Adrenal gland (tissue), 19 donors: ENCODE data around the gene HAVCR2. TPM values are rescaled to one million over a fixed set of nuclear protein-coding genes. Genes with fewer than 3 reads are reported as not detected.

ENCODE experiments used
- DNase-seq, 7 donors: peaks; one replicate each; pipeline ENCODE4 v3.0.0-alpha.2; 2019 to 2020
- H3K27ac ChIP-seq, 5 donors: fragments of 200-600 bp; sonication (generic) in 4 of 5; 1 replicate in 3 of 5; 2 replicates in 2 of 5; pipeline versions ENCODE4 v1.5.1 to v1.8.0; 2016 to 2020; ENCODE audit warnings: mild to moderate bottlenecking in 1 of 5
- H3K27me3 ChIP-seq: fragments of 200-600 bp; 2 replicates; pipeline ENCODE4 v1.8.0; 2021
- H3K36me3 ChIP-seq, 2 donors: fragments of 200-600 bp; replicated peaks in 1 of 2; 1 replicate in 1 of 2; 2 replicates in 1 of 2; pipeline versions ENCODE4 v1.5.1 to v1.8.0; 2018 to 2022
- H3K4me1 ChIP-seq, 2 donors: fragments of 200-600 bp; replicated peaks in 1 of 2; 1 replicate in 1 of 2; 2 replicates in 1 of 2; pipeline versions ENCODE4 v1.5.1 to v1.8.0; 2018 to 2021
- H3K4me3 ChIP-seq, 4 donors: fragments of 200-600 bp; sonication (generic) in 3 of 4; one replicate each; pipeline ENCODE4 v1.5.1; 2016 to 2018
- H3K9me3 ChIP-seq, 3 donors: fragments of 200-600 bp; sonication (generic) in 1 of 3; replicated peaks in 1 of 3; 1 replicate in 2 of 3; 2 replicates in 1 of 3; pipeline versions ENCODE4 v1.5.1 to v1.8.0; 2016 to 2021
- POLR2A ChIP-seq, 2 donors: fragments of 450-650 bp; IDR thresholded peaks; one replicate each; pipeline ENCODE4 v1.6.1; 2017; ENCODE audit warnings: antibody characterized with exemption in 2 of 2, mild to moderate bottlenecking in 2 of 2, moderate library complexity in 1 of 2
- WGBS, 4 donors: extraction: QIAGEN DNeasy Blood & Tissue Kit in 2 of 4; methylation state at CpG; one replicate each; pipeline versions ENCODE4 v1.1.5 to v1.1.7; 2013 to 2017; 5-methylcytosine and 5-hydroxymethylcytosine counted together
- intact Hi-C, 2 donors: fragments of 100-400 bp; cut with DNase I; formaldehyde crosslinking; loops; one replicate each; pipeline versions ENCODE4 v1.14.1 to v1.15.0; 2022 to 2023
- long read RNA-seq, 10 donors: library from polyadenylated mRNA in 3 of 10; unstranded in 2 of 10; stranded (forward) in 1 of 10; transcript quantifications; one replicate each; pipeline ENCODE4 v2.0.0 and lab custom pipeline, GENCODE V29; 2021 to 2026
- polyA plus RNA-seq, 3 donors: library from polyadenylated mRNA; stranded (reverse); fragments of 200-250 nt in 2 of 3; fragments of 350-450 nt in 1 of 3; fragmentation: Illumina TruSeq in 1 of 3; extraction: RNeasy Lipid Tissue Mini Kit (QIAGEN cat#74804) in 1 of 3; gene quantifications; one replicate each; pipeline ENCODE4 v1.2.3, GENCODE V29; 2013 to 2014
- total RNA-seq, 9 donors: library from RNA; depleted of rRNA in 4 of 9; stranded (reverse); fragments of >200 nt in 4 of 9; fragments of 120-200 nt in 1 of 9; fragmentation: NEBNext Ultra II Directional in 1 of 9; extraction: Animal tissue kit (Norgen Biotek cat#: 25700) in 1 of 9; gene quantifications; one replicate each; pipeline versions ENCODE4 v1.1.0 to v1.2.4, GENCODE V29; 2013 to 2023
- TF ChIP-seq, protein P1 (sequence below), 6 experiments: fragments of 450-650 bp in 4 of 6; fragments of 200-600 bp in 2 of 6; sonication (generic) in 1 of 6; IDR thresholded peaks; 1 replicate in 5 of 6; 2 replicates in 1 of 6; pipeline versions ENCODE4 v1.5.1 to v1.8.0; 2016 to 2021; ENCODE audit warnings: antibody characterized with exemption in 6 of 6, mild to moderate bottlenecking in 2 of 6, moderate library complexity in 1 of 6
- donor health status: healthy with polysubstance abuse.
- donor health status: Bipolar disorder and iron deficiency.
- donor health status: DM: yes; HTN: yes; CAD: no.
- donor health status: DM: no; HTN: no; CAD: no.
- donor health status: DM: no; HTN: no; CAD: no.
- donor health status: DM: yes; HTN: yes; CAD: no.

Gene HAVCR2
- 10 to 100 TPM in 7 of 9 donors, 1 to 10 TPM in 2; 2.4 to 48.6 (median 16.0) TPM for total RNA-seq
- polyA plus RNA-seq: 10 to 100 TPM in 1 of 3 donors, 1 to 10 TPM in 2; 6.2 to 11.4 (median 7.4) TPM
- long read RNA-seq, donor 1, partial matches to known transcripts: 0 of 1 reads
- long read RNA-seq, donor 1, other reads (novel, unspliced or antisense): 0 of 1 reads
- long read RNA-seq, donor 2: 0 reads
- long read RNA-seq, donor 3: 0 reads
- long read RNA-seq, donor 4, transcript HAVCR2-201 (7 exons, 2,907 nt): major isoform, 5 of 5 reads
- long read RNA-seq, donor 4, partial matches to known transcripts: 0 of 5 reads
- long read RNA-seq, donor 4, other reads (novel, unspliced or antisense): 0 of 5 reads
- long read RNA-seq, donor 5, transcript HAVCR2-201 (7 exons, 2,907 nt): major isoform, 15 of 25 reads
- long read RNA-seq, donor 5, partial matches to known transcripts: 4 of 25 reads
- long read RNA-seq, donor 5, other reads (novel, unspliced or antisense): 6 of 25 reads
- long read RNA-seq, donor 6, partial matches to known transcripts: 0 of 9 reads
- long read RNA-seq, donor 6, other reads (novel, unspliced or antisense): 5 of 9 reads
- long read RNA-seq, donor 7, partial matches to known transcripts: 0 of 1 reads
- long read RNA-seq, donor 7, other reads (novel, unspliced or antisense): 0 of 1 reads
- long read RNA-seq, donor 8: 0 reads
- long read RNA-seq, donor 9: 0 reads
- long read RNA-seq, donor 10: 0 reads

DNA sequence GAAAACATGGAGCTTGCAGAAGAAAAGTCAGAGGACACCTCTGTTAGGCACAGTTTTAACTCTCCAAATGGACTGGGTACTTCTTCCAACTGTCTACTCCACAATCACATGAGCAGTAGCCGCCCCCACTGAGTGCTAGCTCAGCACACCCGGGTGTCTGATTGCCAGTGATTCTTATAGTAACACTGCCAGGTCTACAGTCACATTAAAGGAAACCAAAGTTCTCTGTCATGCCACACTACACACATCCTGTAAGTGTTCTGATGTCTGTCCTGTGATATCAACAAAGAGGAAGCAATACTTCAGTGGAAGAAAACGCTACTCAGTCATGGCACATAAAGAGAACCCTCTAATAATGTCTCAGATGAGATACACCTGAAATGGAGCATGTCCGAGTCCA, at the start of gene HAVCR2:
Gene HAVCR2, minus strand, starts transcription at position 69 of the 400 bp plus-strand sequence. Its CDS starts 61 bp downstream, at position 8.
- Histone ChIP-seq H3K27ac (peak within 1 kb of the TSS; percentile 45 to 88 (median 61)), H3K27me3 (no peaks in the 10 kb centered on the region), H3K4me3 (peak within 1 kb of the TSS in 1 of 4 donors; percentile 13), H3K9me3 (no peaks in the 10 kb centered on the region), H3K36me3 (no peaks in the 10 kb centered on the region), H3K4me1 (peaks cover 0 to 14% of the 10 kb centered on the region in 2 donors)
- DNase-seq: peak in 6 of 7 donors; percentile 41 to 70 (median 54)
- TF ChIP-seq POLR2A (IDR thresholded peaks at IDR 0.05): peak; percentile 30 to 32
- TF ChIP-seq, protein P1, sequence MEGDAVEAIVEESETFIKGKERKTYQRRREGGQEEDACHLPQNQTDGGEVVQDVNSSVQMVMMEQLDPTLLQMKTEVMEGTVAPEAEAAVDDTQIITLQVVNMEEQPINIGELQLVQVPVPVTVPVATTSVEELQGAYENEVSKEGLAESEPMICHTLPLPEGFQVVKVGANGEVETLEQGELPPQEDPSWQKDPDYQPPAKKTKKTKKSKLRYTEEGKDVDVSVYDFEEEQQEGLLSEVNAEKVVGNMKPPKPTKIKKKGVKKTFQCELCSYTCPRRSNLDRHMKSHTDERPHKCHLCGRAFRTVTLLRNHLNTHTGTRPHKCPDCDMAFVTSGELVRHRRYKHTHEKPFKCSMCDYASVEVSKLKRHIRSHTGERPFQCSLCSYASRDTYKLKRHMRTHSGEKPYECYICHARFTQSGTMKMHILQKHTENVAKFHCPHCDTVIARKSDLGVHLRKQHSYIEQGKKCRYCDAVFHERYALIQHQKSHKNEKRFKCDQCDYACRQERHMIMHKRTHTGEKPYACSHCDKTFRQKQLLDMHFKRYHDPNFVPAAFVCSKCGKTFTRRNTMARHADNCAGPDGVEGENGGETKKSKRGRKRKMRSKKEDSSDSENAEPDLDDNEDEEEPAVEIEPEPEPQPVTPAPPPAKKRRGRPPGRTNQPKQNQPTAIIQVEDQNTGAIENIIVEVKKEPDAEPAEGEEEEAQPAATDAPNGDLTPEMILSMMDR (IDR thresholded peaks at IDR 0.05): no peak
- intact Hi-C loops: no loop called here
- 59 to 70% (median 67%) methylated on average over 4 of the region's 4 CpGs for WGBS, 4 donors

DNA sequence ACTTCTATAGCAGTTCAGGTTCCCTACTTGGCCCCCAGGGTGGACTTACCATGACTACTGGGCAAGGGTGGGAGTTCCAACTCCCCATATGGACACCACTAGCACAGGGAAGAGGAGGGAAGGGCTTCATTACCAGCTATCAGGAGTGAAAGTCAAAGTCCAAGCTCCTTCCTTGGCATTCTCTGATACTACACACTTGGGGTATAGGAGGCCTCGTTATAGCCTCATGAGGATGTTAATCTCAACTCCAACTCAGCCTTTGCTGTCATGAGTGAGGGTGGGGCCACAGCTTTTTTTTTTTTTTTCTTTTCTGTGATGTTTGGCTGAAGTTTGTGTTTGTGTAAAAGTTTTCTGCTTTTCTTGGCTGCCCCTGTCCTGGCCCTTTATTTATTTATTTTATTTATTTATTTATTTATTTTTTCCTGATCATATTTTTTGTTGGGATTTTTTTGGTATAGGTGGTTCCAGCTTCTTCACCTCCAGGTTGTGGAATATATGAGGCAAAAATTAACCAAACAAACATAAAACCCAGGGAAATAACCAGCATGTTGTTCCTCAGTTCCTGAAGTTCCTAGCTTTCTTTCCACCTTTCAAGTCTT, 48.5 kb upstream of the HAVCR2 start:
- intact Hi-C loops: loop anchor here in 1 of 2 donors (10.0 kb wide), 1 partner anchor 157 kb away; no protein-coding TSS in a partner anchor
- H3K9me3 ChIP-seq: no peaks in the 10 kb centered on the region
- TF ChIP-seq, protein P1 (IDR thresholded peaks at IDR 0.05): no peak
- TF ChIP-seq POLR2A (IDR thresholded peaks at IDR 0.05): no peak
- peaks cover 3% of the 10 kb centered on the region for H3K27me3 ChIP-seq
- no peak overlapping the region for H3K4me3 ChIP-seq
- H3K4me1 ChIP-seq: no peaks in the 10 kb centered on the region
- no peaks in the 10 kb centered on the region for H3K36me3 ChIP-seq
- WGBS, 4 donors: 17 to 81% (median 55%) methylated on average over 1 of the region's 1 CpG
- no peak for DNase-seq
- H3K27ac ChIP-seq: no peak overlapping the region

DNA sequence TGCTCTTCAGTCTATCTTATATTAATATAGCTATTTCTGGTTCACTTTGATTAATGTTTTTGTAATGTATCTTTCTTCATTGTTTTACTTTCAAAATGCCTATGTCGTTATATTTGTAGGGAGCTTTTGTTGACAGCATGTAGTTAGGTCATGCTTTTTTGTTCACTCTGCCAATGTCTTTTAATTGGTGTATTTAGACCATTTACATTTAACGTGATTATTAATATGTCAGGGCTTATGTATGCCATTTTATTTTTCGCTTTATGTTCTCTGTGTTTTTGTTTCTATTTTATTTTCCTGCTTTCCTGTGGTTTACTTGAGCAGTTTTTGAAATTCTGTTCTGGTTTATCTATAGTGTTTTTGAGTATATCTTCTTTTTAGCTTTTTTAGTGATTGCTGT, 46.5 kb upstream of the HAVCR2 start:
- WGBS, 4 donors: 69 to 89% (median 84%) methylated on average over 3 of the region's 3 CpGs
- intact Hi-C loops: loop anchor here in 1 of 2 donors (10.0 kb wide), 1 partner anchor 160 kb away; no protein-coding TSS in a partner anchor
- no peaks in the 10 kb centered on the region for H3K9me3 ChIP-seq
- peaks cover 3% of the 10 kb centered on the region for H3K27me3 ChIP-seq
- TF ChIP-seq, protein P1 (IDR thresholded peaks at IDR 0.05): no peak
- no peak for TF ChIP-seq POLR2A (IDR thresholded peaks at IDR 0.05)
- H3K27ac ChIP-seq: no peak overlapping the region
- no peak for DNase-seq
- H3K4me1 ChIP-seq: no peaks in the 10 kb centered on the region
- no peaks in the 10 kb centered on the region for H3K36me3 ChIP-seq
- no peak overlapping the region for H3K4me3 ChIP-seq

DNA sequence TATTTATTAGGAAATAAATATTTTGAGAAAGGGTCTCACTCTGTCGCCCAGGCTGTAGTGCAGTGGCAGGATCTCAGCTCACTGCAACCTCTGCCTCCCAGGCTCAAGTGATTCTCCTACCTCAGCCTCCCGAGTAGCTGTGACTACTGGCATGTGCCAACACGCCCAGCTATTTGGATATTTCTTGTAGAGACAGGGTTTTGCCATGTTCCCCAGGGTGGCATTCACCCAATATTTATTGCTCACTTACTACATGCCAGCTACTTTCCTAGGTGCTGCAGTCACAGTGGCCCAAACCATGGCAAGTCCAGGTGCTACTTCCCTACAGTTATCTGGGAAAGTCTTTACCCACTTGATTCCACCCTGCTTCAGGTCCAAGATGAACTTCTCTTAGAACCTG, 42.2 kb upstream of the HAVCR2 start:
- 81 to 93% (median 85%) methylated on average over 3 of the region's 3 CpGs for WGBS, 4 donors
- Histone ChIP-seq H3K27ac (no peak overlapping the region), H3K36me3 (no peaks in the 10 kb centered on the region), H3K4me3 (no peak overlapping the region), H3K4me1 (peaks cover 0 to 5% of the 10 kb centered on the region in 2 donors), H3K9me3 (no peaks in the 10 kb centered on the region), H3K27me3 (no peaks in the 10 kb centered on the region)
- TF ChIP-seq, protein P1 (IDR thresholded peaks at IDR 0.05): no peak
- TF ChIP-seq POLR2A (IDR thresholded peaks at IDR 0.05): no peak
- DNase-seq: no peak
- intact Hi-C loops: loop anchor here in 1 of 2 donors (10.0 kb wide), 1 partner anchor 164 kb away; no protein-coding TSS in a partner anchor
